ENCODE data around the gene CDK6. TPM values are rescaled to one million over a fixed set of nuclear protein-coding genes. Genes with fewer than 3 reads are reported as not detected.
A peak's percentile ranks its signal among the peaks of the same experiment; 100 is the strongest.

The CDK6 gene
- total and polyA plus RNA-seq, 2 of the 8 experiments (the other 6 are each of a cell fraction or from before 2014, with no cell fraction given), result 5.9 to 18.9 TPM

DNA sequence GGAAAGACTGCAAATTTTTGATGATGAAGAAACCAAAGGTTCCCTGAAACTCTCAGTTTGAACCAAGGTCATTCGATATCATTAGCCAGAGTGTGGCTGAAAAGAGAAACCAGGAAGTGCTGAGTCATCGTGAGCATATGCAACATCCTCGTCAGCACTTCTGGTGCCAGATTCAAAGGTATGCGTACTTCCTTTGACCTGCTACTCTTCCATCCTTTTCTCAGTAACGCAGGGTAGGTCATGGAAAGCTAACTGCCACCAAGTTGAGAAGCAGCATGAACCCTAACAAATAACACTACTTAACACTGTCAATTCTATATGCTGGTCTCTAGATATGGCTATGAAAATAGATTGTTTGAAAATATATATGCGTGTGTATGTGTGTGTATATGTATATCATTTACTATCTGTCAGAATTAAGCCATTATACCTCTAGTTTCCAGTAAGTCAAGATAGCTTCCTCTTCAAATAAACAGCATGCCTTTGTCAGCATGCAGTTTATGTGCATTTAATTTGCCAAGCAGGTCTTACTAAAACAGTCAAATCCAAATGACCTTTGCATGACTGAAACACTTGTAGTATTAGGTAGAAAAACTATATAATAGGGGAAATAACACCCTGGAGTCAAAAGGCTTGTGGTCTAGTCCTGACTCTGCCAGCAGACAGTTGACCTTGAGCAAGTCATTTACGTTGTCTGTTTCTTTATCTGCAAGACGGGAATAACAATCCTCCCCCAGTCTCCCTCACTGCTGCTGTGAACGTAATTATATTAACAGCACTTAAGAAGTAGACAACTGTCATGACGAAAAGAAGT, 26.4 kb downstream of the CDK6 start:
- Histone ChIP-seq H2BK120ac (replicated peaks; ENCODE audit: low read depth, low read length) (no peak overlapping the region), H4K91ac (replicated peaks; ENCODE audit: insufficient read length, low read length) (peak overlapping the region; percentile 9), H3K27ac (ENCODE audit: low read depth, low read length) (no peak overlapping the region)
- TF ChIP-seq ASH2L (IDR thresholded peaks at IDR 0.05; ENCODE audit: low read length) (no peak), MAFK (IDR thresholded peaks at IDR 0.05; ENCODE audit: low read depth, low read length) (peak; percentile 99), SIRT6 (IDR thresholded peaks at IDR 0.05; ENCODE audit: low read length) (no peak), CEBPB (IDR thresholded peaks at IDR 0.05; ENCODE audit: low read depth, low read length) (0 out of 2 replicates have a peak, but pooled peaks have one; percentile 3), PHF8 (conservative IDR thresholded peaks at IDR 0.05; ENCODE audit: low read depth, low read length) (no peak), JUND (IDR thresholded peaks at IDR 0.05; ENCODE audit: low read length) (0 out of 2 replicates have a peak, but pooled peaks have one; percentile 30), CBX5 (IDR thresholded peaks at IDR 0.05; ENCODE audit: low read depth, low read length) (no peak), SP1 (IDR thresholded peaks at IDR 0.05; ENCODE audit: low read depth, low read length) (no peak), KDM4A (IDR thresholded peaks at IDR 0.05; ENCODE audit: low read depth, low read length, severe bottlenecking) (no peak), CREB1 (IDR thresholded peaks at IDR 0.05) (no peak), NRF1 (IDR thresholded peaks at IDR 0.05; ENCODE audit: low read depth, low read length) (no peak), EGR1 (IDR thresholded peaks at IDR 0.05; ENCODE audit: borderline replicate concordance, low read depth, low read length) (no peak), EZH2 (IDR thresholded peaks at IDR 0.05; ENCODE audit: low read depth, low read length, severe bottlenecking) (no peak)

More for the DNA sequence above, 26.4 kb downstream of the CDK6 start:
- Histone ChIP-seq H2BK20ac (ENCODE audit: low read length) (no peak overlapping the region), H2BK15ac (ENCODE audit: low read length) (no peak overlapping the region), H2BK12ac (ENCODE audit: low read depth, low read length) (no peak overlapping the region), H3K4ac (replicated peaks; ENCODE audit: insufficient read length, low read depth, low read length) (no peak overlapping the region), H3K9ac (replicated peaks in 1 of 4; ENCODE audit: extremely low read depth in 1 of 4, low read depth in 3 of 4, low read length in 3 of 4) (no peak overlapping the region), H3K79me1 (ENCODE audit: low read depth, low read length) (no peaks in the 10 kb centered on the region), H3K4me3 (ENCODE audit: extremely low read depth in 1 of 4, insufficient read depth in 2 of 4, low read depth in 3 of 4, low read length in 4 of 4) (no peak overlapping the region), H3K36me3 (ENCODE audit: control insufficient read depth in 2 of 4, insufficient read depth in 4 of 4, low read length in 3 of 4) (no peaks in the 10 kb centered on the region), H3K23ac (ENCODE audit: insufficient read length) (no peak overlapping the region), H2AK5ac (ENCODE audit: low read depth, low read length) (no peak overlapping the region), H3K23me2 (ENCODE audit: low read depth, low read length) (no peaks in the 10 kb centered on the region), H3K18ac (ENCODE audit: extremely low read depth, low read length) (no peak overlapping the region), H2BK5ac (ENCODE audit: low read depth, low read length) (no peak overlapping the region), H3K4me2 (ENCODE audit: insufficient read depth in 1 of 2, low read depth in 2 of 2, low read length in 2 of 2) (peak overlapping the region in 1 of 2 experiments; percentile 27; a peak in 1 of 4 replicates), H3K79me2 (ENCODE audit: control insufficient read depth in 1 of 2, insufficient read depth in 2 of 2, low read length in 2 of 2) (peaks cover 0 to 4% of the 10 kb centered on the region in 2 experiments; a peak in 1 of 4 replicates), H4K8ac (ENCODE audit: extremely low read depth, insufficient read depth, low read length) (no peak overlapping the region), H3K9me3 (ENCODE audit: insufficient read depth in 2 of 2, low read depth in 1 of 2, low read length in 1 of 2) (no peaks in the 10 kb centered on the region), H3K56ac (replicated peaks; ENCODE audit: insufficient read length, low read depth, low read length) (no peak overlapping the region), H3K14ac (ENCODE audit: insufficient read length) (no peak overlapping the region), H4K20me1 (replicated peaks in 1 of 2; ENCODE audit: control insufficient read depth in 1 of 2, insufficient read depth in 2 of 2, low read length in 2 of 2) (no peaks in the 10 kb centered on the region), H4K5ac (ENCODE audit: insufficient read length, low read depth, low read length) (no peak overlapping the region), H2AFZ (ENCODE audit: low read length) (no peak overlapping the region), H3K4me1 (replicated peaks in 1 of 4; ENCODE audit: control insufficient read depth in 3 of 4, insufficient read depth in 4 of 4, low read length in 3 of 4) (peaks cover 0 to 17% (median 8%) of the 10 kb centered on the region in 4 experiments; a peak in 5 of 7 replicates), H3K27me3 (replicated peaks in 1 of 4; ENCODE audit: control insufficient read depth in 3 of 4, extremely low read depth in 1 of 4, insufficient read depth in 3 of 4, low read length in 3 of 4) (no peaks in the 10 kb centered on the region)
- 76% methylated on average over 10 of the region's 10 CpGs; no CpG with 5 or more reads in 1 of the 2 experiments for WGBS, 2 experiments (ENCODE audit: extremely low coverage in 1 of 2, insufficient coverage in 1 of 2, insufficient read length in 1 of 2, insufficient replicate concordance in 2 of 2, low coverage in 1 of 2, low lambda C conversion rate in 2 of 2, missing lambda C conversion rate in 1 of 2)
- FAIRE-seq (peak; percentile 65), DNase-seq (ENCODE audit: low read depth in 1 of 2, low spot score in 2 of 2) (no peak)
- CTCF ChIA-PET (ENCODE audit: partially characterized antibody), result interaction anchor here (0.6 to 2.4 kb wide), 6 partner anchors 21 to 150 kb away, joined by 3 to 9 read pairs (median 3); no protein-coding TSS in a partner anchor
- POLR2A ChIA-PET (ENCODE audit: partially characterized antibody), result interaction anchor here (0.6 to 1.3 kb wide), 3 partner anchors 42 to 1648 kb away, joined by 3 read pairs; partner anchors contain the start of gene FAM133B

All from H1 (cell line).